ENCODE measurements around the gene CCL3.

The CCL3 gene

GRCh38 chr17:36089888-36090836 lies at the start of gene CCL3:
CCL3 (minus strand) TSS chr17:36090143; CDS start chr17:36090058, 85 bp downstream.
- H3K4me3 ChIP-seq (ENCODE audit: low read length): no peak within 1 kb of the TSS
- no peak for TF ChIP-seq CTCF (conservative IDR thresholded peaks at IDR 0.05; ENCODE audit: low read length)
- DNase-seq (ENCODE audit: low read depth): no peak

DNA sequence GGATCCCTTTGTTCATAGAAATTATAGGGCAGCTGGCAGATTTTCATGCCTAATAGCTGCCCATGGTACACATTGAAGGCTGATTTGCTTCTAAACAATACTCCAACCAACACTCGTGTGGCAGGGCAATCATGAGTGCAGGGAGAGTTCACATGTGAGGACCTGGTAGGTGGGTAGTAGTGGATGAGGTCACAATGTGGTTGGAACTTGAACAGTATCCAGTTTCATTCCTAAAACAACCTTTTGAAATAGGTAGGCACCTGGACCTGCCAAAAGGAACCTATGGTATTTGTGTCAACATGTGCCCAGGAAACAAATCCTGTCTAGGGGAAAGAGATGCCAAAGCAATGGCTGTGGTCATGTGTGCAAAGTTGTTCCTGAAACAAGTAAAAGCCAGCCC lies 46.5 kb upstream of the CCL3 start:
- TF ChIP-seq CTCF (conservative IDR thresholded peaks at IDR 0.05; ENCODE audit: low read length): no peak
- no peak overlapping the region for H3K4me3 ChIP-seq (ENCODE audit: low read length)
- no peak for DNase-seq (ENCODE audit: low read depth)

- H3K4me3 ChIP-seq (ENCODE audit: low read length): no peak overlapping the region
- no peak for TF ChIP-seq CTCF (conservative IDR thresholded peaks at IDR 0.05; ENCODE audit: low read length)
- DNase-seq (ENCODE audit: low read depth): no peak
Measured at GRCh38 chr17:36136036-36136435, 46.1 kb upstream of the CCL3 start.

DNA sequence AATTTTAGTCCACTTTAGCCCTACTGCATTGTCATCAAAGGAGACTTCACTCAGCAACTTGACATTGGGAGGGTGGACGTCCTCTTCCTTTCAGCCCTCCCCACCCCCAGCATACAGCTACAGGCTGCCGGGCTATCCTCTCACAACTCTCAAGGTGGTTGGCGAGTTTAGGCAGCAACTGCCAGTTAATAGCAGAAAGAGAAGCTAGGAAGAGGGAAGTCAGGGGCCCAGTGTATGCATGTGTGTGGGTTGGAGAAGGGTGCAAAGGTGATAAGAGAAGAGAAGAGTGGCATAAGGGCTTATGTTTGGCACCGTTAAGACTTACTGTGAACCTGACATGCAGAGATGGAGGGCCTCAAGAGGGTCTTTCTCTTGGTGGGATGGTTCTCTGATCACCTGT lies 45.5 kb upstream of the CCL3 start:
- no peak for DNase-seq (ENCODE audit: low read depth)
- no peak for TF ChIP-seq CTCF (conservative IDR thresholded peaks at IDR 0.05; ENCODE audit: low read length)
- no peak overlapping the region for H3K4me3 ChIP-seq (ENCODE audit: low read length)

GRCh38 chr17:36133602-36134236 lies 43.8 kb upstream of the CCL3 start:
- no peak for DNase-seq (ENCODE audit: low read depth)

GRCh38 chr17:36132421-36132831 lies 42.5 kb upstream of the CCL3 start:
- no peak for DNase-seq (ENCODE audit: low read depth)
- no peak for TF ChIP-seq CTCF (conservative IDR thresholded peaks at IDR 0.05; ENCODE audit: low read length)
- no peak overlapping the region for H3K4me3 ChIP-seq (ENCODE audit: low read length)

More at GRCh38 chr17:36133602-36134236, 43.8 kb upstream of the CCL3 start:
- H3K4me3 ChIP-seq (ENCODE audit: low read length): no peak overlapping the region
- no peak for TF ChIP-seq CTCF (conservative IDR thresholded peaks at IDR 0.05; ENCODE audit: low read length)
